Tibial nerve (tissue), 4 donors: ENCODE results near the gene ABHD12. TPM values are rescaled to one million over a fixed set of nuclear protein-coding genes. Genes with fewer than 3 reads are reported as not detected.

Experiments used
- DNase-seq, 2 donors: peaks; one replicate each; pipeline ENCODE4 v3.0.0-alpha.2; 2019; ENCODE audit warnings: low spot score in 2 of 2
- H3K27ac ChIP-seq, 4 donors: fragments of 200-600 bp; sonication (generic) in 3 of 4; one replicate each; pipeline ENCODE4 v1.5.1; 2017 to 2019; ENCODE audit warnings: mild to moderate bottlenecking in 1 of 4
- H3K27me3 ChIP-seq, 2 donors: fragments of 200-600 bp; sonication (generic) in 1 of 2; one replicate each; pipeline versions ENCODE4 v1.5.1 to v1.6.0; 2017 to 2019
- H3K36me3 ChIP-seq, 3 donors: fragments of 200-600 bp; sonication (generic); one replicate each; pipeline ENCODE4 v1.5.1; 2018 to 2019
- H3K4me1 ChIP-seq, 4 donors: fragments of 200-600 bp; sonication (generic) in 3 of 4; one replicate each; pipeline ENCODE4 v1.5.1; 2017 to 2019
- H3K4me3 ChIP-seq, 4 donors: fragments of 200-600 bp; sonication (generic) in 3 of 4; one replicate each; pipeline ENCODE4 v1.5.1; 2017 to 2019; ENCODE audit warnings: mild to moderate bottlenecking in 1 of 4, moderate library complexity in 1 of 4
- H3K9me3 ChIP-seq, 4 donors: fragments of 200-600 bp; sonication (generic) in 3 of 4; one replicate each; pipeline ENCODE4 v1.5.1; 2017 to 2019
- CTCF ChIP-seq, 5 experiments: fragments of 200-600 bp in 3 of 5; fragments of 450-650 bp in 2 of 5; sonication (generic) in 3 of 5; IDR thresholded peaks; one replicate each; pipeline ENCODE4 v1.5.1; 2016 to 2019; ENCODE audit warnings: antibody characterized with exemption in 5 of 5, mild to moderate bottlenecking in 3 of 5, moderate library complexity in 2 of 5
- EP300 ChIP-seq, 2 donors: sonication (generic); formaldehyde crosslinking; IDR thresholded peaks; one replicate each; pipeline ENCODE4 v1.6.1; 2017; ENCODE audit warnings: antibody characterized with exemption in 2 of 2, mild to moderate bottlenecking in 1 of 2
- POLR2A ChIP-seq, 2 donors: fragments of 450-650 bp; IDR thresholded peaks; one replicate each; pipeline ENCODE4 v1.6.1; 2017; ENCODE audit warnings: antibody characterized with exemption in 2 of 2, mild to moderate bottlenecking in 2 of 2, moderate library complexity in 2 of 2
- WGBS, 2 donors: methylation state at CpG; one replicate each; pipeline ENCODE4 v1.1.5; 2018; 5-methylcytosine and 5-hydroxymethylcytosine counted together
- total RNA-seq, 4 donors: library from RNA; depleted of rRNA; stranded (reverse); fragments of >200 nt; gene quantifications; one replicate each; pipeline ENCODE4 v1.1.0, GENCODE V29; 2016

ABHD12 gene
- total RNA-seq, 4 donors from 2014 or later = 67.2 to 116 (median 105) TPM

GRCh38 chr20:25293507-25293906 is 97.1 kb downstream of the ABHD12 start:
- peaks cover 0 to 72% (median 21%) of the 10 kb centered on the region in 3 donors for H3K36me3 ChIP-seq
- peaks cover 0 to 41% (median 23%) of the 10 kb centered on the region in 4 donors for H3K4me1 ChIP-seq
- peak overlapping the region in 1 of 4 donors; percentile 59 for H3K27ac ChIP-seq

GRCh38 chr20:25292176-25292891 is 98.3 kb downstream of the ABHD12 start:
- H3K36me3 ChIP-seq = peaks cover 0 to 72% (median 24%) of the 10 kb centered on the region in 3 donors
- H3K9me3 ChIP-seq = no peaks in the 10 kb centered on the region
- H3K4me1 ChIP-seq = peaks cover 0 to 33% (median 21%) of the 10 kb centered on the region in 4 donors
- WGBS, 2 donors = 89% methylated on average over 33 of the region's 35 CpGs
- no peak for TF ChIP-seq CTCF (IDR thresholded peaks at IDR 0.05)
- TF ChIP-seq POLR2A (IDR thresholded peaks at IDR 0.05) = no peak
- TF ChIP-seq EP300 (IDR thresholded peaks at IDR 0.05) = no peak
- no peaks in the 10 kb centered on the region for H3K27me3 ChIP-seq
- no peak overlapping the region for H3K4me3 ChIP-seq
- no peak for DNase-seq
- no peak overlapping the region for H3K27ac ChIP-seq

More at GRCh38 chr20:25293507-25293906, 97.1 kb downstream of the ABHD12 start:
- TF ChIP-seq POLR2A (IDR thresholded peaks at IDR 0.05) = no peak
- no peak for TF ChIP-seq CTCF (IDR thresholded peaks at IDR 0.05)
- no peak for TF ChIP-seq EP300 (IDR thresholded peaks at IDR 0.05)
- no peaks in the 10 kb centered on the region for H3K9me3 ChIP-seq
- 81 to 90% methylated on average over 10 of the region's 10 CpGs for WGBS, 2 donors
- no peak overlapping the region for H3K4me3 ChIP-seq
- H3K27me3 ChIP-seq = no peaks in the 10 kb centered on the region
- no peak for DNase-seq

- no peaks in the 10 kb centered on the region for H3K27me3 ChIP-seq
- no peaks in the 10 kb centered on the region for H3K9me3 ChIP-seq
- H3K4me1 ChIP-seq = peaks cover 0 to 26% (median 15%) of the 10 kb centered on the region in 4 donors
- WGBS, 2 donors = 84 to 88% methylated on average over 19 to 26 of the region's 26 CpGs
- peaks cover 0 to 72% (median 24%) of the 10 kb centered on the region in 3 donors for H3K36me3 ChIP-seq
- H3K27ac ChIP-seq = no peak overlapping the region
- no peak for DNase-seq
- TF ChIP-seq CTCF (IDR thresholded peaks at IDR 0.05) = no peak
- no peak for TF ChIP-seq EP300 (IDR thresholded peaks at IDR 0.05)
- no peak for TF ChIP-seq POLR2A (IDR thresholded peaks at IDR 0.05)
- no peak overlapping the region for H3K4me3 ChIP-seq
Measured at GRCh38 chr20:25291432-25292133, 99.1 kb downstream of the ABHD12 start.

GRCh38 chr20:25290646-25291431 is 99.8 kb downstream of the ABHD12 start:
- Histone ChIP-seq H3K4me1 (peaks cover 0 to 18% (median 11%) of the 10 kb centered on the region in 4 donors), H3K4me3 (no peak overlapping the region), H3K27me3 (no peaks in the 10 kb centered on the region), H3K36me3 (peaks cover 0 to 75% (median 28%) of the 10 kb centered on the region in 3 donors), H3K9me3 (no peaks in the 10 kb centered on the region), H3K27ac (no peak overlapping the region)
- TF ChIP-seq POLR2A (IDR thresholded peaks at IDR 0.05) = no peak
- TF ChIP-seq CTCF (IDR thresholded peaks at IDR 0.05) = no peak
- no peak for TF ChIP-seq EP300 (IDR thresholded peaks at IDR 0.05)
- no peak for DNase-seq
- WGBS, 2 donors = 88 to 90% methylated on average over 21 to 22 of the region's 22 CpGs
